K562 (cell line): ENCODE data around the gene CNOT6. TPM values are rescaled to one million over a fixed set of nuclear protein-coding genes. Genes with fewer than 3 reads are reported as not detected.

Experiments used
- CEBPG ChIP-seq, 3 experiments: fragments of 200-800 bp in 1 of 3; sonication (Bioruptor generic) in 1 of 3; sonication (generic) in 1 of 3; formaldehyde crosslinking in 1 of 3; IDR thresholded peaks in 2 of 3; conservative IDR thresholded peaks in 1 of 3; 2 replicates each; pipeline versions ENCODE4 v1.6.1 to v1.8.0; 2016 to 2022; ENCODE audit warnings: missing compliant biosample characterization in 2 of 3, missing genetic modification characterization in 2 of 3, mild to moderate bottlenecking in 1 of 3, missing genetic modification reagents in 1 of 3
- PREB ChIP-seq: sonication (generic); formaldehyde crosslinking; IDR thresholded peaks from 2 replicates; pipeline ENCODE4 v1.8.1; 2023; ENCODE audit warnings: mild to moderate bottlenecking, missing genetic modification reagents
- RBM25 ChIP-seq: fragments of 200-400 bp; formaldehyde crosslinking; IDR thresholded peaks from 2 replicates; pipeline ENCODE4 v1.6.1; 2018; ENCODE audit warnings: low read length, low read depth, moderate library complexity; ENCODE audit not compliant: severe bottlenecking
- SOX6 ChIP-seq: fragments of 450-650 bp; IDR thresholded peaks from 2 replicates; pipeline ENCODE4 v1.6.1; 2014; ENCODE audit warnings: mild to moderate bottlenecking
- ZBTB5 ChIP-seq: fragments of 450-650 bp; IDR thresholded peaks from 2 replicates; pipeline ENCODE4 v1.6.1; 2017; ENCODE audit warnings: antibody characterized with exemption
- ZNF263 ChIP-seq: sonication (generic); formaldehyde crosslinking; IDR thresholded peaks from 2 replicates; pipeline ENCODE4 v1.8.0; 2022; ENCODE audit warnings: mild to moderate bottlenecking, missing genetic modification reagents, borderline replicate concordance
- ZNF644 ChIP-seq: fragments of 200-800 bp; sonication (Bioruptor generic); IDR thresholded peaks from 2 replicates; pipeline ENCODE4 v1.6.1; 2016; ENCODE audit warnings: low read depth, missing genetic modification characterization, missing compliant biosample characterization
- polyA plus RNA-seq, 8 experiments: library from polyadenylated mRNA; depleted of rRNA in 4 of 8; stranded (reverse) in 5 of 8; unstranded in 3 of 8; fragments of >200 nt; fragmentation: Nextera tagmentation in 2 of 8; fragmentation: Illumina TruSeq in 1 of 8; extraction: Ambion mirVana in 2 of 8; extraction: Trizol in 1 of 8; gene quantifications; 2 replicates each; pipeline versions ENCODE4 v1.2.1 to v1.2.3, GENCODE V29; 2011 to 2014; ENCODE audit warnings: inconsistent platforms in 1 of 8, missing spikeins in 1 of 8
- total RNA-seq, 7 experiments: library from RNA; depleted of rRNA in 6 of 7; stranded (reverse); fragments of >200 nt in 6 of 7; fragmentation: Illumina TruSeq in 2 of 7; extraction: Trizol in 2 of 7; gene quantifications; 2 replicates each; pipeline versions ENCODE4 v1.2.1 to v1.2.3, GENCODE V29; 2011 to 2021; ENCODE audit warnings: low replicate concordance in 1 of 7

CNOT6 gene
- total and polyA plus RNA-seq, 9 of the 15 experiments (the other 6 are each of a cell fraction or from before 2014, with no cell fraction given) = 4.9 to 32.4 (median 14.0) TPM

- TF ChIP-seq PREB = no peak
- no peak for TF ChIP-seq RBM25
- no peak for TF ChIP-seq ZBTB5
- no peak for TF ChIP-seq CEBPG (CRISPR knock-in tag; IDR thresholded peaks at IDR 0.05)
- no peak for TF ChIP-seq CEBPG (tag; conservative IDR thresholded peaks at IDR 0.05 in 1 of 2, IDR thresholded peaks at IDR 0.05 in 1 of 2)
- no peak for TF ChIP-seq ZNF263 (CRISPR knock-in tag)
- TF ChIP-seq ZNF644 (tag) = no peak
- TF ChIP-seq SOX6 = no peak
These were observed 109.0 kb downstream of the CNOT6 start (continued) for GRCh38 chr5:180603076-180603594.
